ENCODE results near the gene STRADA.

STRADA gene, protein sequence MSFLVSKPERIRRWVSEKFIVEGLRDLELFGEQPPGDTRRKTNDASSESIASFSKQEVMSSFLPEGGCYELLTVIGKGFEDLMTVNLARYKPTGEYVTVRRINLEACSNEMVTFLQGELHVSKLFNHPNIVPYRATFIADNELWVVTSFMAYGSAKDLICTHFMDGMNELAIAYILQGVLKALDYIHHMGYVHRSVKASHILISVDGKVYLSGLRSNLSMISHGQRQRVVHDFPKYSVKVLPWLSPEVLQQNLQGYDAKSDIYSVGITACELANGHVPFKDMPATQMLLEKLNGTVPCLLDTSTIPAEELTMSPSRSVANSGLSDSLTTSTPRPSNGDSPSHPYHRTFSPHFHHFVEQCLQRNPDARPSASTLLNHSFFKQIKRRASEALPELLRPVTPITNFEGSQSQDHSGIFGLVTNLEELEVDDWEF

DNA sequence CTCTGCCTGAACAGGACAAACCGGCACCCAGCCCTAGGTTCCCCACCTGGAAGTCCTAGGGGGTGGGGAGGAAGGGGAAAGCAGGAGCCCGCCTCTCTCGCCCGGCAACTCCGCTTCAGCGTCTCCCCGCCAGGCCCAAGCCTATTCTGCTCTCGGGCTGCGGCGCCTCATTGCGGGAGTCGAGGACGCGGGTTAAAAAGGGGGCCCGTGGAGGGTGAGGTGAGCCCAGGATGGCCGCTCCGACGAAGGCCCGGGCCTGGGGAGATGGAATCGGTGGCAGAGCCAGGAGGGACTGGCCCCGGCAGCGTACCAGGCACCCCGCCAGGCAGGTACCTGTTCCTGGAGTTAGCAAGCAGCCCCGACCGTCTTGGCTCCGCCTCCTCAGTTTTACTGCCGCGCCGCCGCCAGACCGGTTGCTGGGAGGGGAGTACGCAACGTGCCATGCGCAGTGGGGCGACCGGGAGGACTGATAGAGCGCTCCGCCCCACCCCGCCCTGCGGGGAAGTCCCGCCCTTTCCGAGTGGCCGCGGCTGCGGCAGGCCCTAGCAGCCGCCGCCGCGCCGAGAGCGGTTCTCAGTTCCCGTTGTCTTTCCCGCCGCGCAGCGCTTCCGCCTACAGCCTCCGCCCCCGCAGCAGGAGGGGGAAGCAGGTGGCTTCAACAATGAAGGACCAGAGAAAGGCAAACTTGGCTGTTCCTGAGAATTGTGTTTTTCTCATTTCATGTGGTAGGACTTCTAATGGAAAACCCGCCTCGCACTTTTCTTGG lies at the start of gene STRADA:
Gene STRADA (minus strand): TSS at position 392 of the 766 bp plus-strand sequence. CDS start 13,430 bp downstream, outside the sequence.
- DNase-seq, result peak; percentile 97 to 99 (median 98)

DNA sequence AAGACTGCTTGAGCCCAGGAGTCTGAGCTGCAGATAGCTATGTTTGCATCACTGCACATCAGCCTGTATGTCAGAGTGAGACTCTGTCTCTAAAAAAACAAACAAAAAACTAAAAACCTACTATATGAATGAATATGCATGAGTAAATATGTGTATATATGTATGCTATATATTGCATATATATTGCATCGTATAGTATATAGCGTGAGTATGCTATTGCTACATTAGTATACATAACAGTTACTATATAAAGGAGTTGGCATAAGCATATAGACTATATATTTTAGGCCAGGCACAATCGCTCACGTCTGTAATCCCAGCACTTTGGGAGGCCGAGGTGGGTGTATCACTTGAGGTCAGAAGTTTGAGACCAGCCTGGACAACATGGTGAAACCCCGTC lies 48.5 kb upstream of the STRADA start:
- DNase-seq, result no peak

DNA sequence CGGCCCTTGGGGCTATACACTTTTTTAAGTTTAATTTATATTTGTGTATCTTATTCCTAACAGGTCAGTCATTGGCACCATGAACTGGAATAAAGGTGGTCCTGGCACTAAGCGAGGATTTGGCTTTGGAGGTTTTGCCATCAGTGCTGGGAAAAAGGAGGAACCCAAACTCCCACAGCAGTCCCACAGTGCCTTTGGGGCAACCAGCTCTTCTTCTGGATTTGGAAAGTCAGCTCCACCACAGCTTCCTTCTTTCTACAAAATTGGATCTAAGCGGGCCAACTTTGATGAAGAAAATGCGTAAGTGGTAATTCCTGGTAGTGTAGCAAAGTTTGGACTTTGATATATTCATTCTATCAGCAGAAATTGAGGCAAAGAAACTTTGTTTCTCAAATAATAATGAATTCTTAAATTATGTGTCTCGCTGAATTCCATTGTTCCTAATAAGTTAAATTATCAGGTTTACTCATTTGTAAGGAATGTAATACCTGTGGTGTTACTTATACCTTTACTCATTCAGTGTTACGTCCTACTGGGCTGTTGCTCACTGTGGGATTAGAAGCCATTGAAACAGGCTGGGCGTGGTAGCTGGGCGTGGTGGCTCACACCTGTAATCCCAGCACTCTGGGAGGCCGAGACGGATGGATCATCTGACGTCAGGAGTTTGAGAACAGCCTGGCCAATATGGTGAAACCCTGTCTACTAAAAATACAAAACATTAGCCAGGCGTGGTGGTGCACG lies 45.5 kb upstream of the STRADA start:
- DNase-seq, result no peak

DNA sequence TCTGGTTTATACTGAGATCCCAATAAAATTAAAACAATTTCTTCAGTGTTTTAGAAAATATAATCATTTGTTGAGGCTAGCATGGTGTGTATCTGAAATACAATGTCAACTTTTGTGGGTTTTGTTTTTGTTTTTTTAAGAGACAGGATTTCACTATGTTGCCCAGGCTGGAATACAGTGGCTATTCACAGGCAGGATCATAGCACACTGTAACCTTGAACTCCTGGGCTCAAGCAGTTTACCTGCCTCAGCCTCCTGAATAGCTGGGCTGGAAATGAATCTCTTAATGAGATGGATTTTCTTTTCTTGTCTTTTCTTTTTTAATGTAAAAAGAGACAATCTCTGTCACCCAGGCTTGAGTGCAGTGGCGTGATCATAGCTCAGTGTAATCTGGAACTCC lies 44.5 kb upstream of the STRADA start:
- no peak for DNase-seq

DNA sequence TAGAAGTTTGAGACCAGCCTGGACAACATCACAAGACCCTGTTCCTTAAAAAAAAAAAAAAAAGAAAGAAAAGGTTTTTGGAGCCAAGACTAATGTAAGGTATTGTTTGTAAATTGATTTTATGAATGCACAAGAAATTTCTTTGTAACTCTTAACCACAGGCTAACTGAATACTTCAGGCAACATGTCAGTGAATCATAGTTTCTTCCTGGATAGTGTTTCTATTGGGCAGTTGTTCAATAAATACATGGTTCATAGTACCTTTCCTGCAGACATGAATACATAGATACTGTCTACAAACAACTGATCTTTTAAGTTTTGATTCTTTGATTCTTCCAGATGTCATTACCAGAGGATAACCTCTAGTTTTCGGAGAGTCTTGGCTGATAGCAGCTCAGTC lies 44.0 kb upstream of the STRADA start:
- DNase-seq, result no peak

DNA sequence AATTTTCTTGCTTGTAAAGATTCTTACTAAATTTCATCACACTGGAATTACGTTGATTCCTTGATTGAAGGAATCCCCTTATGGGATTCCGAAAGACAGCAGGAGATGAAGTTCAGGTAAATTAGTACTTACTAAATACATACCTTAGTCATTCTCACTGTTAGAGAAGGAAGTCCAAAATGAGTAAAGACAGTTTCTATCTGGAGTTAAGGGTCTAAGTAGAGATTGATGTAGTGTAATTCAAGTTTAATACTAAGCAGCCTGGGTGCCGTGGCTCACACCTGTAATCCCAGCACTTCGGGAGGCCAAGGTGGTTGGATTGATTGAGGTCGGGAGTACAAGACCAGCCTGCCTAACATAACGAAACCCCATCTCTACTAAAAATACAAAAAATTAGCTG lies 41.9 kb upstream of the STRADA start:
- no peak for DNase-seq

DNA sequence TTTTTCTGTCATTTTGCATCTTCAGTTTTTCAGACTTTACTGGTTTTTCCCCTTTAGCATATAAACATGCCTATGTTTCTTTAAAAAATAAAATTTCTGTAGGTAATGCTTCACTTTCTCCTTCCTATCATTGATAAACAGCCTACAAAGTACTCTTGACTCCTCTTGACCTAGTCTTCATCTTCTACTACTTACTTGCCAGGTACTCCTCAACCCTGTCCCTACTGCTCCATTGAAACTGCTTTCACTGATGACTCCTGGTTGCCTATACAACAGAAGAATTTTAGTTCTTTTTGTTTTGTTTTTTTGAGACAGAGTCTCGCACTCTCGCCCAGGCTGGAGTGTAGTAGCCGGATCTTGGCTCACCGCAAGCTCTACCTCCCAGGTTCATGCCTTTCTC lies 39.3 kb upstream of the STRADA start:
- DNase-seq, result no peak

DNA sequence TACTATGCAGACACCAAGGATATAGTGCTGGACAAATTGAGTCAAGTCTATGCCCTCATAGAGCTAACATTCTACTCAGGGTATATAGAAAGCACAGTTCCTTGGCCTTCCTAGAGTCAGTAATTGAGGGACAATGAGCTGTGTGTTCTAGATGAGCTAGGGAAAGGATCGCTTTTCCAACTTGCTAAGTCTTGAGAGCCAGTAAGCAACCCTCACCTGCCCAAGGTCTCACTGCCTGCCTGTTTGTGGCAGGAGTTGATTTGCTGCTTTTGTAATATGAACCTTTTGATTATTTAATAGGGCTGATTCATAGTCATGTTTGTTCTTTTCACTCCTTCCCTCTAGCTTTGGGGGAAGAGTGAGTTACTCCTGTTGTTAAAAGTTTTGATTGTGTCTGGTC lies 38.9 kb upstream of the STRADA start:
- DNase-seq, result no peak

DNA sequence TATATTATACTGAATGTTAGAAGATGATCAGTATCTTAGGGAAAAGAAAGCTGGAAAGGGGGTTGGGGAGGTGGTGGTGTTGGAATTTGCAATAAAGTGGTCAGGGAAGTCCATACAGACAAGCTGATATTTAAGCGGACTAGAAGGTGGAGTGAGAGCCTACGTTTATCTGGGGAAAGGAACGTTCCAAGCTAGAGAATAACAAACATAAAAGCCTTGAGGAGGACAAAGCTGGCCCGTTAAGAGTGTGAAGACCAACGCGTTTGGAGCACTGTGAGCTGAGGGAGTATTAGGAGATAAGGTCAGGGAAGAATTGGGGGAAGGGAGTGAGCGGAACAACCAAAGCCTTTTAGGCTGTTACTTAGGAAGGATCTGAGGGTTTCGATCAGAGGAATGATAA lies 33.8 kb upstream of the STRADA start:
- DNase-seq, result no peak

DNA sequence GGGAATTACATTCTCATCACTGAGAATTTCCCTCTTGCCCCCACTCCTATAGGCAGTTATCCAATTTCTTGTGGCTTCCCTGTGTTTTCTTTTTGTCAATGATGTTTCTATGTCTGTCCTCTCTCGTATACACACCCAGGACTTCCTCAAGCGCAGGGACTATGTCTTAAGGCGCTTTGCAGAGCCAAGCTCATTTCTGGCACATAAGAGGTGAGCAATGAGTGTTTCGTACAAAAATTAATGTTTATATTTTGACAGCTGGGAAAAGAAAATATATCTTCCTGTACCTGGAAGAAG lies 33.3 kb upstream of the STRADA start:
- no peak for DNase-seq

DNA sequence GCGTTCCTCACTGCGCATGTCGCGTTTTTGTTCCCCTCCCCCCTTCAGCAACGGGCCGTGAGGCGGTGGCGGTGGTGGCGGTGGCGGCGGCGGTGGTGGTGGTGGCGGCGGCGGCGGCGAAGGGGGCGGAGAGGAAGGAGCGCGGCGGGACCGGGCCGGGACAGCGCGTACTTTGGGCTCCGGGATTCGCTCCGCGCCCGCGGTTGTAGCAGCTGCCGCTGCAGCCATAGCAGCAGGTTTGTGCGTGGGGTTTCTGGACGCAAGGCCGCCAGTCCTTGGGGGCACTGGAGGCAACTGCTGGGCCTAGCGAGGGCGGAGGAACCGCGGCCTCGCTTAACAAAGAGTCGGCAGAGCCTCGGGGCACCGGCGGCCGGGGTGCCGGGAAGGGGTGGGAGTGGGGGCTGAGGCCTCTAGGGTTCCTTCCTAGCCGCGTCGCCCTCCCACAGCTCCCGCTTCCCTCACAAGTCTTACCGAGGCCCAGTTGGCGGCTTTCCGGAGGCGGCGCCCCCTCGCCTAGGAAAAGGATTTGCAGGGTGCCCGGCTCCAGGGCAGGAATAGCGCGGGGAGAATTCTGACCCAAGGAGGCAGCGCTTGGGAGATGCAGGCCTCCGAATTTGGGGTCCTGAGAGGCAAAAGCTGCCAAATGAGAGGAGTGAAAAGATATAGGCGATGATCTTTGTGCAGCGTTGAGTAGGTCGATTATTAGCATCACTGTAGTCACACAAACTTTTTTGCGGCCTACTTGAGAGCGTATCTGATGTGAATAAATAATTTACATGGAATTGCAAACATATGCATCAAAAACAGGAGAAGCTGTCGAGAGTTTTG lies 32.8 kb upstream of the STRADA start, which contains the start of gene DDX42:
Gene DDX42 (plus strand): TSS at position 30 of the 828 bp plus-strand sequence. CDS start 12,880 bp downstream, outside the sequence.
- peak; percentile 34 to 85 (median 82) for DNase-seq

DNA sequence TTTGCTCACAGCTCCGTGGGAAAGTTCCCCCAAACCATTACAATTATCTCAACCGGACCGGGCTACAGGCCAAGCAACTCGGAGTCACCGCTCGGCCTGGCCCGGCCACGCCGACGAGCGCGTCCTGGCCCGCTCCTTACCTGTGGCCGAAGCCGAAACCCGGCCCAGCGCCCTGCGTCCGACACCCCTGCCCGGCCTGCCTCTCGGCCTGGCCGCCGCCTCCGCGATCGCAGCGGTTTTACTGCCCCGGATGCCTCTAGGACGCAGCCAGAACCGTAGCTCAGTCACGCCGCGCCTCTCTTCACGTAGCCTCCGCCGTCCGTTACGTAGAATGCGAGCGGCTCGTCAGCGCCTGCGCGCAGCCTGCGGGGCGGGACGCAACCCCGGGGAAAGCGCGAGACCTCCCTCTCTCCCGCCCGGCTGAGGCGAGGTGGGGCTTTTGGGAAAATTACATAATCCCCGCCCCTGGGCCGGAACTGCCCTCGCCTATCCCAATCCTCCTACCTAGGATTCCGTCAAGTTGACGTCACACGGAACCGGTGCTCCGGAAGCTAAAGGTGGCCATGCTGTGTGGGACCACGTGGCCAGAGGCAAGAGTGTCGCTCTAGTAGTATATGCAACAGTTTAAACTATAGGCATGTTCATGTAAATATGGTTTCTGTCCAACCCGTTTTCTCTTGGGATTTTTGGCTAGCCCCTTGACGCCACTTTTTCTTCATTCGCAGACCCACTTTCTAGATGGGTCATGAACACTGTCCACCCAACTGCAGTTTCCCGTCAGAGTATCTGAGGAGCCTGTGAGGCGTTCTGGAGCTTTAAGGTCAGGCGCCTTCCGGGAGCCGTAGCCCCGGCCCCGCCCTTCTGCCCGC lies 31.9 kb upstream of the STRADA start, which contains the start of gene CCDC47:
Gene CCDC47 (minus strand): TSS at position 326 of the 869 bp plus-strand sequence. CDS start 7,422 bp downstream, outside the sequence.
- DNase-seq, result peak; percentile 94 to 96 (median 94)

DNA sequence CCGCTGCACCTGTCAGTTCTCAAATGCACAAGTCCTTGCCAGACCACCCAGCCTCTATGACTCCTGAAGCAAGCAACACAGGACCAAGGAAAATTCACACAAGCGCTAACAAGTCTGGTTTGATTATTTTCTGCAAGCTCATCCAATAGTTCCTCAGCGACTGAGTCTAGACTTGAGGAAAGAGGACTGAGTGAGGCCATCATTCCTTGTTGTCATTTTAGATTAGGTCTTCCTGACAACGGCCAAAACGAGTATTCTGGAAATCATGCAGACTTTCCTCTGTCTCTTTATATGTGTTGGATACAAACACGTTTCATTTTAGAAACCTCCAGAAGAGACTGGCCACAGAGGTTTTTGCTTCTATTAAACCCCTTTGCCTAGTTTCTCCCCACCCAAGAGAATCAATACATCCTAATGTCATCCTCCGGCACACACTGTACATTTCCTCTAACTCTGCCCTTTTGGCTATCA lies 31.2 kb upstream of the STRADA start:
- no peak for DNase-seq

DNA sequence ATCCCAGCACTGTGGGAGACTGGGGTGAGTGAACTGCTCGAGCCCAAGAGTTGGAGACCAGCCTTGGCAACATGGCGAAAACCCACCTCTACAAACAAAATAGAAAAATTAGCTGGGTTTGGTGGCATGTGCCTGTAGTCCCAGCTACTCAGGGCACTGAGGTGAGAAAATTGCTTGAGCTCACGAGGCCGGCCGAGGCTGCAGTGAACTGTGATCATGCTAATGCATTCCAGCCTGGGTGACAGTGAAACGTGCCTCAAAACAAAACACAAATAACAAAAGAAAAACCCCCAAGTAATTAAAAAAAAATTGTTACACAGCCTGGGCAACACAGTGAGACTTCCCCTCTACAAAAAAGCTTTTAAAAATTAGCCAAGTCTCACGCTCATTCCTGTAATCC lies 26.8 kb upstream of the STRADA start:
- no peak for DNase-seq

DNA sequence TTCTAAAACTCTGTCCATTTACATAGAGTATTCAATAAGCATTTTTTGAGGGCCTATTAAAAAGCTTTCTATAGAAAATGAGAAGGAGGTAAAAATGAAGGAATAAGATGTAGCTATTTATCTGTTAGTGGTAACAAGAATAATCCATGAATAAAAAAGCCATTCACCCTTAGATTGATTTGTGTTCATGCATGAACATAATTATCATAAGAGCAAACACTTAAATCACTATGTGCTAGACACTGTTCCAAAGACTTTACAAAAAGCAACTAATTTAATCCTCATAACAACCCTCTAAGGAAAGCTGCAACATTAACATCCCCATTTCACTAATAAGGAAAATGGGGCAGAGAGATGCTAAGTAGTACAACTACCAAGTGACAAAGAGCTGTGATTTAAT lies 25.2 kb upstream of the STRADA start:
- no peak for DNase-seq

DNA sequence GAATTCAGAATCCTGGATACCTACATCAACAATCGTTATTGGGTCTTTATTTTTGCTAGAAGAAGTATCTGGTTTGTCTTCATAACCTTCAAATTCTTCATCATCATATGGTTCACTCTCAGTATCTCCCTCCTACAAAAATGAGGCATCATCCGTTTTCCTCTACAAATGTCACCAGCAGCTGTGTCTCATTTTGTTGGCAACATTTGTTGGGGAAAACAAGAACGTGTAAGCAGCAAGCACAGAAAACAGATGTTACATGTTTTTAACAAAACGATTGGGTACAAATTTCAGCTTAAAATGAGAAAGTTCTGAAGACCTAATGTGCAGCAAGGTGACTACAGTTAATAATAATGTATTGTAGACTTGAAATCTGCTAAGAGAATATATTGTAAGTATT lies 23.1 kb upstream of the STRADA start:
- DNase-seq, result no peak

DNA sequence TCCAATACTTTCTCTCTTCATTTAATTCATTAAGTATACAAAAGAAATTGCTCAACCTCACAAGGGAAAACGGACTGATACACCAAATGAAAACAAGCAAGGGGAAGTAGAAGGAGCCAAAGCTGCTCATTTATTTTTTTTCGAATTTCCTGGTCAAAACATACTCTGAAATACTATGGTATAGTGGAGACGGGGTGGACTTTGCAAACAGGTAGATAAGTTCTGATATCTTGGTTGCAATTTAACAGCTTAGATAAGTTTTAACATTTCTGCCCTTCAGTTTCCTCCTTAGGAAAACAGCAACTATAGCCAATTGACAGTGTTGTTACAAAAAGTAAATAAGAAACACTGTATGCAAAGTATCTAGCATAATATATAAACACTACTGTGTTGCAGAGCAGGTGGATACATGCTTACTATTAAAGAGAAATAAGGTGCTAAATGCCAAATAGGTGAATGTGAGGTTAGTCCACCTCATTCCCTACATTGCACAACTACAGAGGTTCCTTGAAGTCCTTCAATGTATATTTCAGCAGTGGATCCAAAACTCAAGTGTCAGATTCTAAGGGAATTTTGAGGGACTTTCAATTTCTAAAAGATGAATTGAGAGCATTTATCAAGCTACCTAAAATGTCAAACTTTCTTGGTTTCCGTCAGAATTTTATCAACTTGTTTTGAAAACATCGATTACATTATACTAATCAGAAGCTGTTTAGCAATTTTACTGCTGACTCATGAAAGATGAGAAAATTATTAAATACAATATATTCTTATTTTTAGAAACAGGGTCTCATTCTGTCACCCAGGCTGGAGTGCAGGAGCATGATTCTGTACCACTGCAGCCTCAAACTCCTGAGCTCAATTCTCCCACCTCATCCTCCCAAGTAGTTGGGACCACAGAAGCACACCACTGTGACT lies 20.8 kb upstream of the STRADA start:
- DNase-seq, result no peak

DNA sequence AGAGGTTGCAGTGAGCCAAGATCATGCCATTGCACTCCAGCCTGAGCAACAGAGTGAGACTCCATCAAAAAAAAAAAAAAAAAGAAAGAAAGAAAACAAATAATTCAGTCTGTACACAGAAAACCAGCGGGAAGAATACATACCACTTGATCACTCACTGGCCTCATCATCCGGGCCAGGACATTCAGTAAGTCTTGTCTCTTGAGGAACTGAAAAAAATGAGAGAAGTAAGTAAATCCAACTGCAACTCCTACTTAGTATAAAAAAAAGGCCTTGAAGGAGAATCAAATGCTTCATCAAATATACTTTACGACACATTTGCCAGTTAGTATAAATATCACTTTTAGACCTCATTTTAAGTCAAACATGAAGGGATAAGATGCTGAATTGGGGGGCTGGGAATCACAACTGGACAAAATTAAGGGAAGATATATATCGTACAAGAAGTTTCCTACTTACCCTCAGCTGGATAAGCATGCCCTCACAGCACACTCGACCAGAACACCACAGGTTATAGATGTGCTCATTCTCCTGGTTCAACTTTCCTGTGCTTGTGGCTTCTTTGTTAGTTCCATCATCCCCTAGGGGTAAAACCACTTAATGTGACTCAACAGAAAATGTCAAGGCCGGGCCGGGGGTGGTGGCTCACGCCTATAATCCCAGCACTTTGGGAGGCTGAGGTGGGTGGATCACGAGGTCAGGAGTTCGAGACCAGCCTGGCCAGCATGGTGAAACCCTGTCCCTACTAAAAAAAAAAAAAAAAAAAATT lies 19.4 kb upstream of the STRADA start:
- no peak for DNase-seq

DNA sequence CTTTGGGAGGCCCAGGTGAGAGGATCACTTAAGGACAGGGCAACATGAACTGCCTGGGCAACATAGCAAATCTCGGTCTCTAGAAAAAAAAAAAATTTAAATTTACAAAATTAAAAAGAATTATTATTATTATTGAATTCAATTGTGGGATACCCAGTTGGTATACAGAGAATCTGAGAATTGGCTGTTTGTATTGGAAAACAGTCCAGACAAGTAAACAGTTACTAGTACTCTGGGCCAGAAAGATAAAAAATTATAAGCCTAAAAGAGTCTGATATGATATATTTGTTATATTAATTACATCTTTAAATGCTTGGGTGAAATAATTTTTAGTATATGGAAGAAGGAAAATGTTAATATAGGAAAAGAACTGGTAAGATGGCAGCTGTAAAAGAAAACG lies 16.8 kb upstream of the STRADA start:
- no peak for DNase-seq
